CD4-positive, alpha-beta T cell (primary cell): Measurements from ENCODE around the gene KRTAP10-5. TPM values are rescaled to one million over a fixed set of nuclear protein-coding genes. Genes with fewer than 3 reads are reported as not detected.

Source experiments
- ATAC-seq: fragments of 200-7000 bp; cut with Tn5 transposase; one replicate; pipeline ENCODE4 v1.10.0; 2022; ENCODE audit warnings: mild to moderate bottlenecking; ENCODE audit not compliant: poor library complexity
- CTCF ChIA-PET: fragments of 350-600 bp; sonication (Branson Sonifier 250); formaldehyde crosslinking; loops from one replicate; lab custom pipeline; 2021; ENCODE audit warnings: antibody characterized with exemption, inconsistent platforms; lab: Charles Lee
- POLR2A ChIA-PET: fragments of 350-600 bp; sonication (Branson Sonifier 250); formaldehyde crosslinking; loops from one replicate; lab custom pipeline; 2021; ENCODE audit warnings: antibody characterized with exemption, inconsistent platforms; lab: Charles Lee
- DNase-seq, 14 experiments: peaks; one replicate each; pipeline ENCODE4 v3.0.0-alpha.2; 2013 to 2020; ENCODE audit warnings: mixed read lengths in 2 of 14
- H3K27ac ChIP-seq, 2 donors: one replicate each; pipeline versions ENCODE4 v1.5.1 to v1.7.0; 2013; ENCODE audit warnings: low read length in 2 of 2, low read depth in 1 of 2, mild to moderate bottlenecking in 1 of 2
- H3K27me3 ChIP-seq, 2 experiments: 1 replicate in 1 of 2; 2 replicates in 1 of 2; pipeline versions ENCODE4 v1.6.1 to v1.7.0; 2013; ENCODE audit warnings: low read length in 2 of 2, control low read depth in 1 of 2, mild to moderate bottlenecking in 1 of 2, moderate library complexity in 1 of 2; ENCODE audit not compliant: insufficient read depth in 2 of 2, control insufficient read depth in 1 of 2
- H3K36me3 ChIP-seq: one replicate; pipeline ENCODE4 v1.6.1; 2013; ENCODE audit warnings: low read length, control low read depth; ENCODE audit not compliant: insufficient read depth
- H3K4me1 ChIP-seq: one replicate; pipeline ENCODE4 v1.6.1; 2013; ENCODE audit warnings: low read length, control low read depth; ENCODE audit not compliant: insufficient read depth
- H3K4me3 ChIP-seq: one replicate; pipeline ENCODE4 v1.5.1; 2013; ENCODE audit warnings: mild to moderate bottlenecking, low read length, moderate library complexity
- H3K9me3 ChIP-seq, 2 experiments: 1 replicate in 1 of 2; 2 replicates in 1 of 2; pipeline versions ENCODE4 v1.6.1 to v1.7.0; 2013; ENCODE audit warnings: low read length in 2 of 2, mild to moderate bottlenecking in 2 of 2, control low read depth in 1 of 2, moderate library complexity in 1 of 2; ENCODE audit not compliant: control insufficient read depth in 1 of 2, insufficient read depth in 1 of 2
- H3K27ac Mint-ChIP-seq: one replicate; pipeline ENCODE4 v1.8.0; 2020; ENCODE audit warnings: mixed read lengths
- H3K27me3 Mint-ChIP-seq: one replicate; pipeline ENCODE4 v1.8.0; 2021; ENCODE audit warnings: mixed read lengths
- H3K36me3 Mint-ChIP-seq: one replicate; pipeline ENCODE4 v1.8.0; 2021; ENCODE audit warnings: low read depth, mixed read lengths
- H3K4me1 Mint-ChIP-seq: one replicate; pipeline ENCODE4 v1.8.0; 2021; ENCODE audit warnings: low read depth, mixed read lengths
- H3K4me3 Mint-ChIP-seq: one replicate; pipeline ENCODE4 v1.8.0; 2020; ENCODE audit warnings: mild to moderate bottlenecking, mixed read lengths
- H3K9me3 Mint-ChIP-seq: one replicate; pipeline ENCODE4 v1.8.0; 2020; ENCODE audit warnings: mixed read lengths
- CTCF ChIP-seq: fragments of 200-600 bp; IDR thresholded peaks from one replicate; pipeline ENCODE4 v1.8.0; 2022; ENCODE audit warnings: antibody characterized with exemption, mild to moderate bottlenecking
- intact Hi-C, 2 experiments: fragments of 100-400 bp; cut with DNase I in 1 of 2; cut with micrococcal nuclease in 1 of 2; formaldehyde crosslinking; loops; one replicate each; pipeline versions ENCODE4 v1.15.1 to v1.9.0; 2023 to 2025; cut with DNase I, micrococcal nuclease
- total RNA-seq, 174 experiments: library from RNA in 2 of 174; stranded (reverse) in 2 of 174; gene quantifications; one replicate each; pipeline ENCODE4 v1.2.3 and lab custom pipeline; 2021 to 2026

Gene KRTAP10-5
- total RNA-seq, 2 experiments from 2014 or later = not detected

- ChIA-PET CTCF (no interaction called here), POLR2A (no interaction called here)
- no peaks in the 10 kb centered on the region for H3K27me3 Mint-ChIP-seq
- TF ChIP-seq CTCF = no peak
- H3K36me3 Mint-ChIP-seq = no peaks in the 10 kb centered on the region
- Histone ChIP-seq H3K27ac (no peak overlapping the region), H3K36me3 (no peaks in the 10 kb centered on the region), H3K27me3 (no peaks in the 10 kb centered on the region), H3K4me1 (no peaks in the 10 kb centered on the region), H3K9me3 (peaks cover 0 to 4% of the 10 kb centered on the region in 2 experiments), H3K4me3 (no peak overlapping the region)
- H3K9me3 Mint-ChIP-seq = no peaks in the 10 kb centered on the region
- no peak overlapping the region for H3K4me3 Mint-ChIP-seq
- DNase-seq (no peak), ATAC-seq (no peak)
- H3K4me1 Mint-ChIP-seq = no peaks in the 10 kb centered on the region
- H3K27ac Mint-ChIP-seq = no peak overlapping the region
- intact Hi-C loops = no loop called here
Measured at GRCh38 chr21:44530903-44531605, 49.4 kb downstream of the KRTAP10-5 start.

GRCh38 chr21:44530221-44530902, 50.0 kb downstream of the KRTAP10-5 start:
- no peaks in the 10 kb centered on the region for H3K4me1 Mint-ChIP-seq
- TF ChIP-seq CTCF = no peak
- POLR2A ChIA-PET = no interaction called here
- Histone ChIP-seq H3K4me1 (no peaks in the 10 kb centered on the region), H3K36me3 (no peaks in the 10 kb centered on the region), H3K9me3 (peaks cover 0 to 4% of the 10 kb centered on the region in 2 experiments), H3K27me3 (no peaks in the 10 kb centered on the region), H3K27ac (no peak overlapping the region), H3K4me3 (no peak overlapping the region)
- no peaks in the 10 kb centered on the region for H3K36me3 Mint-ChIP-seq
- H3K27ac Mint-ChIP-seq = no peak overlapping the region
- DNase-seq = no peak
- ATAC-seq = no peak
- no peaks in the 10 kb centered on the region for H3K9me3 Mint-ChIP-seq
- CTCF ChIA-PET = no interaction called here
- H3K4me3 Mint-ChIP-seq = no peak overlapping the region
- intact Hi-C loops = no loop called here
- no peaks in the 10 kb centered on the region for H3K27me3 Mint-ChIP-seq

- intact Hi-C loops = no loop called here
- TF ChIP-seq CTCF = no peak
- ChIA-PET CTCF (no interaction called here), POLR2A (no interaction called here)
- Mint-ChIP-seq H3K36me3 (no peaks in the 10 kb centered on the region), H3K4me3 (no peak overlapping the region), H3K27ac (no peak overlapping the region), H3K9me3 (no peaks in the 10 kb centered on the region), H3K4me1 (no peaks in the 10 kb centered on the region), H3K27me3 (no peaks in the 10 kb centered on the region)
- Histone ChIP-seq H3K4me1 (no peaks in the 10 kb centered on the region), H3K36me3 (no peaks in the 10 kb centered on the region), H3K27me3 (no peaks in the 10 kb centered on the region), H3K4me3 (no peak overlapping the region), H3K27ac (no peak overlapping the region), H3K9me3 (peaks cover 0 to 4% of the 10 kb centered on the region in 2 experiments)
- DNase-seq = no peak
- ATAC-seq = no peak
Measured at GRCh38 chr21:44529503-44530125, 50.8 kb downstream of the KRTAP10-5 start.

Other genes with a start within 250 kb of the KRTAP10-5 start
- gene CFAP410, start 241.2 kb downstream of the KRTAP10-5 start, total RNA-seq = 10 to 100 TPM; 50.1 to 51.6 TPM
- gene TRPM2, start 227.0 kb downstream of the KRTAP10-5 start, total RNA-seq = 1 to 10 TPM; 1.9 to 2.9 TPM
- under 1 TPM; 0.55 to 0.61 TPM for gene LRRC3, start 125.1 kb downstream of the KRTAP10-5 start, total RNA-seq
- gene KRTAP10-1, start 40.4 kb downstream of the KRTAP10-5 start, total RNA-seq = not detected
- gene KRTAP10-2, start 29.1 kb downstream of the KRTAP10-5 start, total RNA-seq = not detected
- gene KRTAP10-3, start 21.8 kb downstream of the KRTAP10-5 start, total RNA-seq = not detected
- gene KRTAP10-4, start 6.9 kb downstream of the KRTAP10-5 start, total RNA-seq = not detected
- not detected for gene KRTAP10-6, start 11.9 kb upstream of the KRTAP10-5 start, total RNA-seq
- gene KRTAP10-7, start 20.0 kb upstream of the KRTAP10-5 start, total RNA-seq = not detected
- not detected for gene KRTAP10-8, start 31.5 kb upstream of the KRTAP10-5 start, total RNA-seq
- not detected for gene KRTAP10-9, start 46.5 kb upstream of the KRTAP10-5 start, total RNA-seq
- not detected for gene KRTAP10-10, start 56.8 kb upstream of the KRTAP10-5 start, total RNA-seq
- gene KRTAP10-11, start 65.8 kb upstream of the KRTAP10-5 start, total RNA-seq = not detected
- not detected for gene KRTAP12-4, start 74.1 kb upstream of the KRTAP10-5 start, total RNA-seq
- gene KRTAP12-3, start 77.3 kb upstream of the KRTAP10-5 start, total RNA-seq = not detected
- gene KRTAP12-2, start 86.3 kb upstream of the KRTAP10-5 start, total RNA-seq = not detected
- gene KRTAP12-1, start 101.6 kb upstream of the KRTAP10-5 start, total RNA-seq = not detected
- not detected for gene KRTAP10-12, start 116.6 kb upstream of the KRTAP10-5 start, total RNA-seq
- gene TSPEAR, start 131.0 kb upstream of the KRTAP10-5 start, total RNA-seq = not detected
- 10 to 100 TPM; 89.9 to 96.8 TPM for gene UBE2G2, start 221.2 kb upstream of the KRTAP10-5 start, total RNA-seq
- gene SUMO3, start 237.5 kb upstream of the KRTAP10-5 start, total RNA-seq = 10 to 100 TPM; 82.8 to 91.2 TPM